ENCODE results near the gene TMEM184B.

Gene TMEM184B

DNA sequence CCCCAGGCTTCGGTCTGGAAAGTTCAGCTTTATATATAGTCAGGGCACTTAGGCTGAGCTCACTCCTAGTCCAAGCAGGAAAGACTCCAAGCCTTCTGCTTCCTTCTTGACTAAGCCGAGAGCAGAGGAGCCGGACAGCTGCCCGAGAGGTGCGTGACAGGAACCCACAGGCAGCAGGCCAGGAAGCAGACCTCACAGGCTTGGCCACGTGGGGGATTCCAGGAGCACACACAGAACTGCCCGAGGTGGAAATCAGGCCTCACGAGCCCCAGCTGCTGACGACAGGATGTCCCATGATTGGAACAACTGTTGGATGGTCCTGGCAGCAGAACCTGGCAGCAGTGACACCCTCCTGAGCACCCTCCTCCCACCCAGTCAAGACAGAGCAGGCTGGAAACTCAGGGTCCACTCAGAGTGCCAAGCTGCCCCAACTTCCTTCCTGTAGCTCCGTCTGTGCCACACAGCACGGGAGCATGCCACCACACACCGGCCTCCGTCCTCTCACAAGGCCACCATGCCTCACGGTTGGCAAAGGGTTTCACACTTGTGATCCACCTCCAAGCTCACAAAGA is 96.6 kb downstream of the TMEM184B start:
- DNase-seq: no peak

- DNase-seq: no peak
These were observed 97.3 kb downstream of the TMEM184B start for GRCh38 chr22:38175206-38176118.

DNA sequence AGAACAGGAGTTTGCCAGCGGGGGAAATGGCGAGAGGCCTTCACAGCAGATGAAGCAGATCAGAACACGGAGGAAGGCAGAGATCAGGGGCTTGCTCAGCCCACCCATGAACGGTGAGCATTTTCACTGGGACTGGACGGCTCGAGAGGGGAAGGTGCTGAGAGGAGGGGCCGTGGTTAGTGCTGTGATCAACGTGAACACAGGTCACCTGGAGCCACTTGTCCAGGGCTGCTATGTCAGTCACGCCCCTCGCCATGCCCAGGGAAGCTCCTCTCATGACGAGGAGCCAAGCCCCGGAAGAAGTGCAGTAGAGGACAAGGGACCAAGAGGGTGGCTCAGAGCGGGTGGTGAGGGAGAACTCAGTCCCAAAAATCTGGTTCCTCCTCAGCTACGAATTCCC is 98.2 kb downstream of the TMEM184B start:
- no peak for DNase-seq

GRCh38 chr22:38173641-38173906 is 99.2 kb downstream of the TMEM184B start:
- DNase-seq: no peak

DNA sequence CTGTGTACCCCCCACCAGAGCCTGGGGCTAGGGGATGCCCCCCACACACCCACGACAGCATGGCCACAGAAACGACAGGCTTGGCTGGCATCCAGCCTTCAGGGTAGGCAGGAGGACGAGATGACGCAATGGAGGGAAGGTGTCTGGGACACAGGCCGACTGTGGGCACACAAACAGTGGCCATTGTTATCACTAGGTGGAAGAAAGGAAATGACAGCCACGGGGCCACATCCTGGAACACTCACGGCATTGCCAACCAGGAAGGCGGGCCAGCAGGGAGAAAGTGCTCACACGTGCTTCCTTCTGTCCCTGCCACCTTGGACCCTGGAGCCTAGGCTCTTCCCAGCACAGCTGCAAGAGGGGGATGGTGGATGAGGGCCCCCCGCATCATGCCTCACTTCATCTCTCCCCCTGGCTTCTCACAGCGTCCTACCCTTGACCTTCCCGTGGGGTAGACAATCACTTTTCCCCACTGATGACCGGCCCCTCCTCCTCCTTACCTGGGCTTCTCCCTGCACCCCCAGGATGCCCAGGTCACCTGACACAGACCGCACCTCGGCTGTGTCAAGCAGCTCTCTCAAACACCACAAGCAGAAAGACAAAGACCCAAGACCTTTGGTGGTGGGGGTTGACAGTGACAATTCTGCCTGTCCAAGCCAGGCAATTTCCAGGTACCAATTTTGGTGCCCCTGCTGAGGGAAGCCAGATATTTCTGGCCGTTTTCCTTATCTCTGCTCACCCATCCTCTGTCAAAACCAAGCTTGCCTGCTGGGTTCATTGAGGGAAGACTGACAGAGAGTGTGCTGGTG is 99.8 kb downstream of the TMEM184B start:
- DNase-seq: peak; percentile 80

GRCh38 chr22:38171927-38172831 is 100.6 kb downstream of the TMEM184B start:
- DNase-seq: peak; percentile 76

- DNase-seq: no peak
These were observed 102.3 kb downstream of the TMEM184B start for GRCh38 chr22:38170469-38170868.
